ENCODE measurements around the gene PAPOLG.
"Not testable (repeated sequence)": the region's sequence is repeated elsewhere in the genome, so short reads cannot be mapped to it uniquely, and the experiment has no call there.

PAPOLG gene

DNA sequence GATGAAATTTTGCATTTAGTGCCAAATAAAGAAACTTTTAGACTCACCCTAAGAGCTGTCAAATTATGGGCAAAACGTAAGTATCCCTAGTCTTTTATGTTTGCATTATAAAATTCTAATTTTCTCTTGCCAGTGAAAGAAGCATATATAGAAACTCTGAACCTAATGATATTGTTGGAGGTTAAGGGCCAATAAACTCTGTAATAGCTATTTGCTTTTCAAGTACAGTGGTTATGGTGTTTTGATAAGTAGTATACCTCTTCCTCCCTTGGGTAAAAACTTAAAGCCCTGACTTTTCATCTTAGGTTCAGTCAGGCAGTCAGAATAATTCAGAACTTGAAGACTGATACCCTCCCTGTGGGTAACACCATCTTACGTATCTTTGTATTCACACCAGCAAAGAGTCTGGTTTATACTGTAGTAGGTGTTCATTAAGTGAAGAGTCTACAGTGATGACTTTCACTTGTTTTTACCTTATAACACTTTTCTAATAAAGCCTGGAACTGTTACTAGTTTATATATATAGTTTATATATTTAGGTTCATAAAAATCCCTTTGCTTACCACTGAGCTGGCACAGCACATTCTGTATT, 19.1 kb downstream of the PAPOLG start:
- DNase-seq (ENCODE audit: low spot score): no peak

DNA sequence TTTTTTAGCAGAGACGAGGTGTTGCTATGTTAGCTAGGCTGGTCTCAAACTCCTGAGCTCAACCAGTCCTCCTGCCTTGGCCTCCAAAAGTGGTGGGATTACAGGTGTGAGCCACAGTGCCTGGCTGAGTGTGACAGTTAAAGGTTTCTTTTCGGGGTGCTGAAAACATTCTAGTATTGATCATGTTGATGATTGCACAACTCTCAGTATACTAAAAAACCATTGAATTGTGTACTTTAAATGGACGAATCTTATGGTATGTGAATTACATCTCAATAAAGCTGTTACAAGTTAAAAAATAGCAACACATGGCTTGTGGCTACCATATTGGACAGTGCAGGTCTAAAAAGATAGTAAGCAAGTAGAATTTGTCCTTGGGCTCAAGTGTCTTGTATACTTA, 22.3 kb downstream of the PAPOLG start:
- DNase-seq (ENCODE audit: low spot score): no peak

DNA sequence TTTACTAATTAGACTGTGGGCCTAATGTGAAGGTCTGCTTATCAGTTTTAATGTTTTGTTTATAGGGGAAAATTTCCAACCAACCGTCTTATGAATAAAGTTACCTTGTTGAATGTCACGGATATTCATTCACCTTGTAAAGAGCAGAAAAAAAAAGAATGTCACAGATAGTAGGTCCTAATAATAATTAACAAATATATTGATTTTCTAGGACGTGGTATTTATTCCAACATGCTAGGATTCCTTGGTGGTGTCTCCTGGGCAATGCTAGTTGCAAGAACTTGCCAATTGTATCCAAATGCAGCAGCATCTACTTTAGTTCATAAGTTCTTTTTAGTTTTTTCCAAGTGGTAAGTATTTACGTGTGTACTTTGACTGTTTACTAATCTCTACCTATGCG, 23.4 kb downstream of the PAPOLG start:
- DNase-seq (ENCODE audit: low spot score): peak; percentile 14

DNA sequence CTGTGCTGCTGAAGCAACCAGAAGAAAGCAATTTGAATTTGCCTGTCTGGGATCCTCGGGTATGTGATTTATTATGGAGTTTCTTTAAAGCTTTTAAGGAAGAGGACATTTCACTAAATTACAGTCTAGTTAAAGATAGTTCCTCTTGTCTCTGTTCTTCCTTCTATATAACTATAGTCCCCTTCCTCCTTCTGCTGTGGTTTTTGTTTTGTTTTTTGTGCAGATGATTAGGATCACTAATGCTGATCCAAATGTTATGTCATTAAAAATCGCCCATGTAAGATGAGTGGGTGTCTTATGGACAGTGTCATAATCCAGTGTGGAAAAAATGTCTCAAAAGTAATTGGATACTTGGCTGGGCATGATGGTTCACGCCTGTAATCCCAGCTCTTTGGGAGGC, 24.7 kb downstream of the PAPOLG start:
- DNase-seq (ENCODE audit: low spot score): no peak

DNA sequence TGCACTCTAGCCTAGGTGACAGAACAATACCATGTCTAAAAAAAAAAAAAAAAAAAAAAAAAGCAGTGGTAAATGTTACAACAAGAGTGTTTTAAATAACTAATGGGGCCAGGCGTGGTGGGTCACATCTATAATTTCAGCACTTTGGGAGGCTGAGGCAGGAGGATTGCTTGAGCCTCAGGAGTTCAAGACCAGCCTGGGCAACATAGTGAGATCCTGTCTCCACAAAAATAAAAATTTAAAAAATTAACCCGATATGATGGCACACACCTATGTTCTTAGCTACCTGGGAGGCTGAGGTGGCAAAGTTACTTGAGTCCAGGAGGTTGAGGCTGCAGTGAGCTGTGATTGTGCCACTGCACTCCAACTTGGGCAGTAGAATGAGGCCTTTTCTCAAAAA, 37.1 kb downstream of the PAPOLG start:
- no peak for DNase-seq (ENCODE audit: low spot score)

DNA sequence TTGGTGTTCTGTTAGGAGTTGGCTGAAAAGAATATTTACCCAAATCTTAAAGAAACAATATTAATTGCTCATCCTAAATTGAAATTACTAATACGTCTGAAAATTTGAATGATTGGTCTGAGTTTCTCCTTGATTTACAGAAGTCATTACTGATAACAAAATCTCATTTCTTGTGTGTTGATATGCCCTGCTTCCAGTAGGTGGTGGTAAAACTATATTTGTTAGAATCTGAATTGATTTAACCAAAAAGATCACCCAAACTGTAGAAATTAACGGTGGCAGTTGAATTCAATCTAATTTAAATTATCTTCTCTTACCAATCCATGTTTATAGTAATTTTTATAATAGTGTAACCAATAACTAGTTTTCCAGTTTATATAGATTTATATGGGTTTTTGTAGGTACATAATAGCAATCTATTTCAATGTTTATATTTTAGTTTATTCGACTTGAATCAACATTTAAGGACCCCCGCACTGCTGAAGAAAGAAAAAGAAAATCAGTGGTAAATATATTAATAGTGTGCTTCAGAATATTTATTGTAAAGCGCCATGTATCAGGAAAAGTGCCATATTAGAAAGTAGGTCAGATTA, 38.3 kb downstream of the PAPOLG start:
- peak; percentile 29 for DNase-seq (ENCODE audit: low spot score)

DNA sequence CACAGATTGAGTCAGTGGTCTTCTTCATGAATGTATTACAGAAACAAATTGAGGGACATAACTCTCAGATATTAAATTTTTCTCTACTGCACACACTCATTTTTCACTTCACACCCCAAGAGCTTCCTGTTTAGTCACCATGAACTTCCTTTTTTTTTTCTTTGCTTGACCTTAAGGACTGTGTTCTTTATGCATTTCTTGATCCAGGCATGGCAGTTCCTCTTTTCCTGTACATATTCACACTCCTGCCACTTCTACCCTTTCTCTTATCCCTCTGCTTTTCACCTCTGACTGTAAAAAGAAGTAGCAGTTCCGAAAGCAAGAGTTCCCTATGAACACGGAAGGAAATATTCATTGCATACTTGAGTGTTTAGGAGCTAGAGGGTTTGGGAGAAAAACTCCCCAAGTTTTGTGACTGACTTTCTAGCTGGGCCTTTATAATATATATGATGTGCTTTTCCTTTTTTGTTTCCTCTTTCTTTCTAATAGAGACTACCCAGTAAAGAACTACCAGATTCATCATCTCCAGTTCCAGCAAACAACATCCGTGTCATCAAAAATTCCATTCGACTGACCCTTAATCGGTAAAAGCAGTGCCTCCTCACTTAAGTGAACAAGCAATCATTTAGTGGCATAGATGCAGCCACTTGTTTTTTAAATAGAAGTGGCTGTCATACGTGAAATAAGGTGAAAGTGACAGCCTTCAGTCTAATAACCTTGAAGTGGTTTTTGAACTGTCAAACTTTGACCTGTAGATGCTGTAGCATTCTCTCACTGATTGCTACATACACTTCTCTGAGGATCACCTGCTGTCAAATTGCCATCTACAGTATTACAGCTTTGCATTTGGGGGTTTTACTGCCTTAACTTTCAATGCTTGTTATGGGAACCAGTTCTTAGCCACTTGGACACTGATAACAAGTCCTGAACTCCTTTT, 40.8 kb downstream of the PAPOLG start:
- DNase-seq (ENCODE audit: low spot score): no peak

DNA sequence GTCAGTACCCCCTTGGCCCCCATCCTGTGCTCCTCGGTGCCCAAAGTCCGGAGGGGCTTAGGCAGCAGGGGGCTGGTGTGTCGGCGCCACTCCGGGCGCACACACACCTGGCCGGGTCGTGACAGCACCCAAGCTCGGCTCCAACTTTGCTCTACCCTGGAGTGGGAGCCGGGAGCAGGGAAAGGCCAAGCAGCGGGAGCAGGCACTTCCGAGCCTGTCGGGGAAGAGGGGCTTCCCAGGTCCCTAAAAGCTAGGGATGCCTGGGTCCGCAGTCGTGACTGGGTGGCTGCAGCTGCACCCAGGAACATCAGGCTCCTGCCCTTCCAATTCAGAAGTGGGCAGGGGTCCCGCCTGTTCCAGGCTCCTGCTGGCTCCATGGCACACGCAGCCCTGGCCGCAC, 48.4 kb downstream of the PAPOLG start:
- DNase-seq (ENCODE audit: low spot score): no peak

DNA sequence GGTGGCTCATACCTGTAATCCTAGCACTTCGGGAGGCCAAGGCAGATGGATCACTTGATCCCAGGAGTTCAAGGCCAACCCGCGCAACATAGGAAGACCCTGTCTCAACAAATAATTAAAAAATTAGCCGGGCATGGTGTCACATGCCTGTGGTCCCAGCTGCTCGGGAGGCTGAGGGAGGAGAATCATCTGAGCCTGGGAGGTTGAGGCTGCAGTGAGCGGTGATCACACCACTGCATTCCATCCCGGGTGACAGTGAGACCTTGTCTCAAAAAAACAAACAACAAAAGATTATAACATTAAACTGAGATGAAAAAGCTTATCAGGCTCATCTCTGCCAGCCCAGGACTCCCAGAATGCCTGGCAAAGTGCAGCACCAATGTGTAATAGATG, 50.5 kb downstream of the PAPOLG start:
- DNase-seq (ENCODE audit: low spot score): no peak

DNA sequence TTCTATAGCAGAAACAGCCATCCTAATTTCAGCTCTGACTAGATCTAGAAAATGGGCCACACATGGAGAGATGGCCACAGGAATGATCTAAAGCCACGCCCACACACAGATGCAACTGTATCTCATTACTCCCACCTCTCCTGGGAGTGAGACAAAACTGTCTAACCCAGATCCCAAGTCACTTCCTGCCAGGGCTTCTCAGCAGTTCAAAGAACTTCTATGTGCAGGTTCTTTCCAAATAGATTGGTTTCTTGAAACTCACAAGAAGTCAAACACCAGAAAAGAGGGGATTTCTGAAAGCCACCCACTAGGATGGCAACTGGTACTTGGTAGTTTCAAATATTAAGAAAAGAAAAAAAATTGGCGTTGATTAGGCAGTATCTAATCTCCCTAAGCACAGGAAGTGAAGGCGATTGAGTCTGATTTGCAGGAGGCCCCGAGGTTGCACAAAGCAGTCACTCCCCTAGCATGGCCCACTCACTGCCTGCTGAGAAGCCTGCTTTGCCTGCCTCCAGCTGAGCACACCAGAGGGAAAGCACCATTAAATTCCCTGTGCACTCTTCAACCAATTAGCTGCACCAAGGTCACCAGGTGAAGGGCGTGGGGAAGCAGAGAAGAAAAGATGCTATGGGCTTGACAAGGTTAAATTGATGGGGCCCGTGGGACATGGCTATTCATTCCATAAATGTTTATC, 51.1 kb downstream of the PAPOLG start:
- DNase-seq (ENCODE audit: low spot score): no peak

DNA sequence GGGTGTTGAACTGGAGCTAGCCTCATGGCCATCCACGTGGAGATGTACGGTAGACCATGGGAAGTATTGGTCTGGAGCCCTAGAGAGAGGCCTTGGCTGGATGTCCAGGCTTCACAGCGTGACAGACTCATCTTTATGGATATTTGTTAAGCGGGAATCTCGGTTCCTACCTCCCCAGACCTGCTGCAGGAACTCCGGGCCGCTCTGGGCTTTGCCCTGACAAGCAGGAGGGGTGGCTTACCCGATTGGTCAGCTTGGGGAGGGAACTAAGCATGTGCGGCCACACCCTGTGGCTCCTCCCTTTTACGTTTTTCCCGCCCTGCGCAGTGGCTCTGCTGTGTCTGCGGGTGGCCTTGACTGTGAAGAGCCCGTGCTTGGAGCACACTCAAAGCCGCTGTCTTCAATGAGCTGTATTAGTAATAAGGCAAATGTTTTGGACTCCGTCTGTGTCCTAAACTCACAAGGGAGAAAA, 52.3 kb downstream of the PAPOLG start:
- DNase-seq (ENCODE audit: low spot score): no peak

DNA sequence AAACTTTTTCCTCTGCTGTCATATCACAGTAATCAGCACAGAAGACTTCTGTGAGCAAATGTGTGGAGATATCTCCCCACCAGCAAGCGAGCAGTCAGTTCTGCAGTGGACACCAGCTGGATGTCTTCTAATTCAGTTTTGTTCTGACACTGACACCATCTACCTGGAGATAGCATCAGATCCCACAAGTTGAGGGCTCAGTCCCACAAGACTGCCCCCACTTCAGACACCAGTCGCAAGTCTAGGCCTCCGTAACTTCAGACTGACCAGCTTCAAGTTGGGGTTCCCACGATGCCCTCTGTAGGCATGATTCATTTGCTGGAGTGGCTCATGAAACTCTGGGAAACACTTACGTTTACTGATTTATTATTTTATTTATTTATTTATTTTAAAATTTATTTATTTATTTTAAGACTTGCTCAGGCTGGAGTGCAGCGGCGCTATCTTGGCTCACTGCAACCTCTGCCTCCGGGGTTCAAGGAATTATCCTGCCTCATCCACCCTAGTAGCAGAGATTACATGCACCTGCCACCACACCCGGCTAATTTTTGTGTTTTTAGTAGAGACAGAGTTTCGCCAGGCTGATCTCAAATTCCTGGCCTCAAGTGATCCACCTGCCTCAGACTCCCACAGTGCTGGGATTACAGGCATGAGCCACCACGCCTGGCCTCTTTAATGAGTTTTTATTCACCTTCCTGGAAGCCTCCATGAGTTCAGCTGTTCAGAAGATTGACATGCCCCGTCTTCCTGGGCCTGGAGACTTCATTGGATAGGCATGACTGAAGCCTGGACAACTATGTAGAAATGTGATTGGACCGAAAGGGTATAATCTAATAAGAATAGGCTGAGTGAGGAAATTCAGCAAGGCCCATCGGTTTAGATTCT, 55.7 kb downstream of the PAPOLG start:
- no peak for DNase-seq (ENCODE audit: low spot score)

DNA sequence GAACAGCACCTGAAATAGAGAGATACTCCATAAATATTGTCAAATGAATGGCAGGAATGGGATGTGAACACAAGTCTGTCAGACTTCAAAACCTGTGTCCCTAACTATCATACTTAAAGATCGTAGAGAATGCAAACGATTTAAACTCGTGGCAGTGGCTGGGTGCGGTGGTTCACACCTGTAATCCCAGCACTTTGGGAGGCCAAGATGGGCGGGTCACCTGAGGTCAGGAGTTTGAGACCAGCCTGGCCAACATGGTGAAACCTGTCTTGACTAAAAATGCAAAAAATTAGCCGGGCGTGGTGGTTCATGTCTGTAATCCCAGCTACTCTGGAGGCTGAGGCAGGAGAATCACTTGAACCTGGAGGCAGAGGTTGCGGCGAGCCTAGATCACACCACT, 61.1 kb downstream of the PAPOLG start:
- DNase-seq (ENCODE audit: low spot score): not testable (repeated sequence)

DNA sequence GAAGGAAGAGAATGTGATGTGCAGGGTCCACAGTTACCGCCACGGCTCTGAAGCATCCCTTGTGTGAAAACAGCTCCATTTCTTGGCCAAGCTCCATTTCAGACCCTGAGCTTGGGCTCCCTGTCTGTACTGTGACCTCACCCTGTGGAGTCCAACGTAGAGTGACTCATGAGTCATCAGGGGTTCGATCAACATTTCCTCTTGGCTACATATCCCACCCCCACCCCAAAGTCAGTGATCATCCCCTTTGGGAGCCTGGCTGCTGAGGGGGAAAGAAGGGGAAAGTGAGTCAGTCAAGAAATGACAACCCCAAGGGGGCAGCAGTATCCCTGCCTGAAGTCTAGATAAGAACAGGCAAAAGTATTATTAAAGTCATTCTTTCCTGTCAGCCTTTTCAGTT, 62.2 kb downstream of the PAPOLG start:
- no peak for DNase-seq (ENCODE audit: low spot score)

DNA sequence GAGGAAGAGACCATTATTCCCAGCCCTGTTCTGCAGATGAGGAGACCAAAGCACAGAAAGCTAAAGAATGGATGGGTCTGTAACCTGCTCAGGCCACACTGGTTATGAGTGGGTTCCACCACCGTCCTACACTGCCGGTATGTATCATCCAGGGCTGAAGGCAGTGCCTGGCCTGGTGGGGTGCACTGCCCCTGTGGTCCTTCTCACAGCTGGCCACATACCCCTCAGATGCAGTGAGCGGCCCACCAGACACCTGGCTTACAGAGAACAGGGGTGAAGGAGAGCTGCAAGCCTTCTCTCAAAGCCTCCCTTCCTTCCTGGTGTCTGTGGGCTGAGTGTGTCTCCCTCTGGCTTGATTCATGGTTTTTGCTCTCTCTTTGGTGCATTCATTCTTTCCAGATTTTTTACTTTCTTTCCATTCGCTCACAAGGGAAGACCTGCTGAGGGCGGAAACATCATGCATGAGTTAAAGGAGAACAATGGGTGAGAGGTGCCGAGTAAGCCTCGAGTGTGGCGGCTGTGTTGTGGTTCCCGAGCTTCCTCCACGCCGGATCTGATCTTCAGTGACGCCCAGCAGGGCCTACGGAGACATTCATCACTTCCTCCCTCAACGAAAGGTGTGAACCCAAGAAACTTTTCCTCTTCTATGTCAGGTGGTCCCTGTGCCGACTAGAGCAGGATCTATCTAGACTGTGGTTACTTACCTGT, 63.2 kb downstream of the PAPOLG start:
- DNase-seq (ENCODE audit: low spot score): no peak

DNA sequence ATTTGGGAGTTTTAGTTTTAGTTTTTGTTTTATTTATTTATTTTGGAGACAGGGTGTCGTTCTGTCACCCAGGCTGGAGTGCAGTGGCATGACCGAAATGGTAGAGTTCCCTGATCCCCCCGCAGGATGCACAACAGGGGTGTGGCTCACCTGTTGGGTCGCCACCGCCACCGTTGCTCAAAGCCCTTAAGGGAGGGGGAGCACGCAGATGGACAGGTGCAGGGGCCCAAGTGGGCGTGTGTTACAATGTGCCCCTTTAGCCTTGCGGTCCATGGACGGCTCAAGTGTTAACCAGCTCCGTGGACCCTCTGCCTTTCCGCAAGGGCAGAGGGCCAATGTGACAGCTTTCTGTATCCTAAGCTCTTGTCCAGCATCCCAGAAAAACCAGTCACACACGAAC, 63.9 kb downstream of the PAPOLG start:
- DNase-seq (ENCODE audit: low spot score): no peak

DNA sequence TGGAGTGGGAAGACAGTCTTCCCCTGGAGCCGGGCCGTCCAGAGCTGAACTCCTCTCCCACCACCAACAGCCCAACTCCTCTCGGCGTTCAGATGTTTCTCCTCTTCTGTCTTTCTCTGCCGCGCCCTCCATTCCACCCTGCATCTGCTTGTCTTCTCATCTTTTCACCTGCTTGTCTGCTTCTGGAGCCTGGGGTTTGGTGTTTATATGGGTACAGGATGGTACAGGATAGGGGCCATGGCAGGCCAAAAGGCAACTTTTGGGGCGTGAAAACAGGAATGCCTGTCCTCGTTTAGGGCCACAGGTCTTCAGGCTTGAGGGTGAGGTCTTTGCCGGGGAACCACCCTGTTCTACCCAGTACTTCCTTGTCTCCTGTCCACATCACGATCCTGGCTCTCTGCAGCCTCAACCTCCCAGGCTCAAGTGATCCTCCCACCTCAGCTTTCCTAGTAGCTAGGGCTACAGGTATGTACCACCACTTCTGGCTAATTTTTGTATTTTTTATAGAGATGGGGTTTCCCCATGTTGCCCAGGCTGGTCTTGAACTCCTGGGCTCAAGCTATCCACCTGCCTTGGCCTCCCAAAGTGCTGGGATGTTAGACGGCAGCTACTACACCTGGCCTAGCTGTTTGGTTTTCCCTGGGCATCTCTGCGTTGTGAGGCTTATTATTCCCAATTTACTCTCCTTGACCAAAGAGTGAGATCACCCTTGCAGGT, 64.5 kb downstream of the PAPOLG start:
- no peak for DNase-seq (ENCODE audit: low spot score)

DNA sequence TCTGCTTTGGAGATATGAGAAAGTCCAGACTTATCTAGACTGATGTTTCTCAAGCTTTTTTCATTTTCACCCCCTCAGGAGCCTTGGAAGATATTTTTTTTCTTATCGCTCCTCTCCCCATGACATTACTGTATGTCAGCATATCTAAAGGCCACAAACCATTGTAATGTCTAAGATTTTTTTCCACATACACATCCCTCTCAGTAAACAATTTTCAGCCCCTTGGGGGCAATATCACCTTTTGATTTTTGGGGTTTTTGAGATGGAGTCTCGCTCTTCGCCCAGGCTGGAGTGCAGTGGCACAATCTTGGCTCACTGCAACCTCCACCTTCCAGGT, 65.0 kb downstream of the PAPOLG start:
- DNase-seq (ENCODE audit: low spot score): no peak

DNA sequence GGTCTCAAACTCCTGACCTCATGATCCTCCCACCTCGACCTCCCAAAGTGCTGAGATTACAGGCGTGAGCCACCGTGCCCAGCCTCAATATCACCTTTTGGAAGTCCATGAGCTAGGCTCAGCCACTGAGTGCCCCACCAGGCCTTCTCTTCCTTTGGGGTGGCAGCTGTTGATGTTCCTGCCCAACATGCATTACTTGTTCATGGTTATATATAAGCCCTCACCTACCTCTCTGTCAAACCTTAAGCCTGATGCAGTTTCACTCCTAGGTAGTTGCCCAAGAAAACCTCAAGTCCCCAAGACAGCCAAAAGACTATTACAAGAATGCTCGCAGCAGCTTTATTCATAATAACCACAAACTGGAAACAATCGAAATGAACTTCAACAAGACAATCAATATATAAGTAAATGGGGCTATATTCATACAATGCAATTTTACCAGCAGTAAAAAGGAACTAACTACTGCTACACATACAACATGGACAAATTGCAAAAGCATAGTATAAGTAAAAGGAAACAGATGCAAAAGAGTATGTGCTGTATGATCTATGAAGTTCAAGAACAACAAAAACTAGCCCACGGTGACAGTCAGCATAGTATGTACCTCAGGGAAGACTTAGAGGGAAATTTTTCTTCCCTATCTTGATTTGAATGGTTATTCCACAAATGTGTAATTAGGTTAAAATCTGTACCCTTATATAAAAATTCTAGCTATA, 65.7 kb downstream of the PAPOLG start:
- DNase-seq (ENCODE audit: low spot score): no peak

DNA sequence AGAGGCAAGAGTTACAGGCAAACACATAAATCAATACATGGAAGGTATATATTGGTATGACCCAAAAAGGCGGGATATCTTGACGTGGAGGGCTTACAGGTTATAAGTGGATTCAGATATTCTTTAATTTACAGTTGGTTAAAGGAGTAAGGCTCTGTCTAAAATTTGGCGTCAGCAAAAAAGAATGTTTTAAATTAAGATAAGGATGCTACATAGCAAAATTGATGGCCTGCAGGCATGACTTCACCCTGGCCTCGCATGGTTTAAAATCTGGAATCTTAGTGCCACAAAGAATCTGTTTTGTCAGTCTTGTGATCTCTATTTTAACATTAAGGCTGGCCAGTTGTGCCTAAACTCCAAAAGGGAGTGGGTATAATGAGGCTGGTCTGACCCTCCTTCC, 66.9 kb downstream of the PAPOLG start:
- no peak for DNase-seq (ENCODE audit: low spot score)

Data from HuH-7.5 (cell line).